ENCODE measurements around the gene SRRM3.
"Not testable (repeated sequence)": the region's sequence is repeated elsewhere in the genome, so short reads cannot be mapped to it uniquely, and the experiment has no call there.

The SRRM3 gene

GRCh38 chr7:76282344-76283253 lies 80.9 kb downstream of the SRRM3 start:
- no peak for TF ChIP-seq CTCF (IDR thresholded peaks at IDR 0.05; ENCODE audit: low read depth, low read length, missing control alignments)
- peak overlapping the region; percentile 22 for H3K4me3 ChIP-seq (replicated peaks; ENCODE audit: low read depth, low read length)
- DNase-seq (ENCODE audit: extremely low read depth, low read depth): no peak

GRCh38 chr7:76283254-76284159 lies 81.8 kb downstream of the SRRM3 start:
- H3K4me3 ChIP-seq (replicated peaks; ENCODE audit: low read depth, low read length): peak overlapping the region; percentile 22; the same call in 1 of the 2 replicates
- no peak for DNase-seq (ENCODE audit: extremely low read depth, low read depth)
- TF ChIP-seq CTCF (IDR thresholded peaks at IDR 0.05; ENCODE audit: low read depth, low read length, missing control alignments): no peak

GRCh38 chr7:76285604-76286374 lies 84.1 kb downstream of the SRRM3 start:
- H3K4me3 ChIP-seq (replicated peaks; ENCODE audit: low read depth, low read length): no peak overlapping the region
- TF ChIP-seq CTCF (IDR thresholded peaks at IDR 0.05; ENCODE audit: low read depth, low read length, missing control alignments): no peak
- no peak for DNase-seq (ENCODE audit: extremely low read depth, low read depth)

GRCh38 chr7:76286842-76287403 lies 85.2 kb downstream of the SRRM3 start:
- no peak for TF ChIP-seq CTCF (IDR thresholded peaks at IDR 0.05; ENCODE audit: low read depth, low read length, missing control alignments)
- no peak overlapping the region for H3K4me3 ChIP-seq (replicated peaks; ENCODE audit: low read depth, low read length)
- no peak for DNase-seq (ENCODE audit: extremely low read depth, low read depth)

GRCh38 chr7:76290847-76291350 lies 89.2 kb downstream of the SRRM3 start:
- DNase-seq (ENCODE audit: extremely low read depth, low read depth); H3K4me3 ChIP-seq (replicated peaks; ENCODE audit: low read depth, low read length): not testable (repeated sequence)

- TF ChIP-seq CTCF (IDR thresholded peaks at IDR 0.05; ENCODE audit: low read depth, low read length, missing control alignments): peak; percentile 96
- peak overlapping the region; percentile 27 for H3K4me3 ChIP-seq (replicated peaks; ENCODE audit: low read depth, low read length)
- peak; percentile 98 for DNase-seq (ENCODE audit: extremely low read depth, low read depth)
Observed at GRCh38 chr7:76291351-76292212, 89.9 kb downstream of the SRRM3 start.
